Stimulated activated CD4-positive, alpha-beta T cell treated with anti-CD3 and anti-CD28 coated beads, Interleukin-2, amount 100 ng/mL, for 48 hours (primary cell): ENCODE data around the gene SDK1.

ENCODE experiments used
- DNase-seq, 2 donors: peaks; one replicate each; pipeline ENCODE4 v3.0.0-alpha.2; 2020

SDK1 gene

GRCh38 chr7:3415861-3416312 is 114.8 kb downstream of the SDK1 start:
- no peak for DNase-seq

GRCh38 chr7:3416453-3416852 is 115.4 kb downstream of the SDK1 start:
- no peak for DNase-seq

- DNase-seq = no peak
Measured at GRCh38 chr7:3425087-3425486, 124.0 kb downstream of the SDK1 start.

GRCh38 chr7:3426064-3426463 is 125.0 kb downstream of the SDK1 start:
- DNase-seq = no peak

- DNase-seq = no peak
Measured at GRCh38 chr7:3427957-3428356, 126.9 kb downstream of the SDK1 start.

- DNase-seq = no peak
Measured at GRCh38 chr7:3429981-3430380, 128.9 kb downstream of the SDK1 start.

- no peak for DNase-seq
Measured at GRCh38 chr7:3430588-3430987, 129.5 kb downstream of the SDK1 start.

- DNase-seq = no peak
Measured at GRCh38 chr7:3431306-3431705, 130.3 kb downstream of the SDK1 start.

- no peak for DNase-seq
Measured at GRCh38 chr7:3432911-3433310, 131.9 kb downstream of the SDK1 start.

GRCh38 chr7:3434611-3435010 is 133.6 kb downstream of the SDK1 start:
- DNase-seq = no peak

GRCh38 chr7:3436112-3436511 is 135.1 kb downstream of the SDK1 start:
- no peak for DNase-seq

GRCh38 chr7:3436746-3437145 is 135.7 kb downstream of the SDK1 start:
- DNase-seq = no peak

GRCh38 chr7:3437467-3437866 is 136.4 kb downstream of the SDK1 start:
- DNase-seq = no peak

GRCh38 chr7:3438352-3438751 is 137.3 kb downstream of the SDK1 start:
- DNase-seq = no peak

GRCh38 chr7:3439333-3440030 is 138.4 kb downstream of the SDK1 start:
- DNase-seq = no peak

- no peak for DNase-seq
Measured at GRCh38 chr7:3440509-3440908, 139.5 kb downstream of the SDK1 start.

- no peak for DNase-seq
Measured at GRCh38 chr7:3443716-3444115, 142.7 kb downstream of the SDK1 start.

- DNase-seq = no peak
Measured at GRCh38 chr7:3446786-3447185, 145.7 kb downstream of the SDK1 start.

GRCh38 chr7:3451701-3452100 is 150.6 kb downstream of the SDK1 start:
- DNase-seq = no peak

GRCh38 chr7:3453398-3453797 is 152.3 kb downstream of the SDK1 start:
- no peak for DNase-seq

- DNase-seq = no peak
Measured at GRCh38 chr7:3455806-3456595, 154.9 kb downstream of the SDK1 start.

- no peak for DNase-seq
Measured at GRCh38 chr7:3459111-3459510, 158.1 kb downstream of the SDK1 start.

- peak; percentile 38 to 49 for DNase-seq
Measured at GRCh38 chr7:3461923-3462322, 160.9 kb downstream of the SDK1 start.

GRCh38 chr7:3463696-3464095 is 162.6 kb downstream of the SDK1 start:
- no peak for DNase-seq
